GM23338 (cell line): ENCODE measurements around the gene GRM8. TPM values are rescaled to one million over a fixed set of nuclear protein-coding genes. Genes with fewer than 3 reads are reported as not detected.

Experiments
- ATAC-seq: fragments of 200-7000 bp; cut with Tn5 transposase; 3 replicates; pipeline ENCODE4 v1.9.1; 2020
- DNase-seq: peaks from one replicate; pipeline ENCODE4 v3.0.0-alpha.2; 2015; ENCODE audit warnings: low spot score
- H2AFZ ChIP-seq: fragments of 200-600 bp; sonication (generic); 2 replicates; pipeline ENCODE4 v1.8.0; 2016; ENCODE audit warnings: antibody characterized with exemption, mild to moderate bottlenecking, moderate library complexity
- H3F3A ChIP-seq: fragments of 200-600 bp; sonication (generic); replicated peaks from 2 replicates; pipeline ENCODE4 v1.8.0; 2017; ENCODE audit warnings: antibody characterized with exemption, mixed run types, low read depth
- H3K27ac ChIP-seq: fragments of 200-600 bp; sonication (generic); 2 replicates; pipeline ENCODE4 v1.6.1; 2016; ENCODE audit warnings: low read depth
- H3K27me3 ChIP-seq: fragments of 200-600 bp; sonication (generic); 2 replicates; pipeline ENCODE4 v1.8.0; 2016; ENCODE audit warnings: mild to moderate bottlenecking, mixed run types, moderate library complexity; ENCODE audit not compliant: insufficient read depth
- H3K36me3 ChIP-seq: fragments of 200-600 bp; sonication (generic); 2 replicates; pipeline ENCODE4 v1.8.0; 2016; ENCODE audit warnings: mild to moderate bottlenecking; ENCODE audit not compliant: insufficient read depth
- H3K4me1 ChIP-seq: fragments of 200-600 bp; sonication (generic); 2 replicates; pipeline ENCODE4 v1.8.0; 2016; ENCODE audit warnings: mild to moderate bottlenecking, moderate library complexity; ENCODE audit not compliant: insufficient read depth
- H3K4me2 ChIP-seq: fragments of 200-600 bp; sonication (generic); 2 replicates; pipeline ENCODE4 v1.7.1; 2017; ENCODE audit warnings: mixed run types
- H3K4me3 ChIP-seq: fragments of 200-600 bp; sonication (generic); 2 replicates; pipeline ENCODE4 v1.6.1; 2016; ENCODE audit warnings: mixed run types
- H3K79me2 ChIP-seq: fragments of 200-600 bp; sonication (generic); replicated peaks from 2 replicates; pipeline ENCODE4 v1.8.0; 2017; ENCODE audit warnings: mild to moderate bottlenecking; ENCODE audit not compliant: insufficient read depth
- H3K9me2 ChIP-seq: fragments of 200-600 bp; sonication (generic); 2 replicates; pipeline ENCODE4 v1.8.0; 2017; ENCODE audit not compliant: insufficient read depth
- H4K20me1 ChIP-seq: fragments of 200-600 bp; sonication (generic); replicated peaks from 2 replicates; pipeline ENCODE4 v1.8.0; 2017; ENCODE audit warnings: mild to moderate bottlenecking; ENCODE audit not compliant: insufficient read depth
- H3K27ac Mint-ChIP-seq: 2 replicates; pipeline ENCODE4 v1.8.0; 2020; ENCODE audit warnings: inconsistent platforms, mild to moderate bottlenecking, moderate library complexity, mixed read lengths
- H3K27me3 Mint-ChIP-seq: 3 replicates; pipeline ENCODE4 v1.8.0; 2022; ENCODE audit warnings: low read depth, mild to moderate bottlenecking, moderate library complexity, mixed read lengths, inconsistent platforms; ENCODE audit not compliant: insufficient read depth, poor library complexity
- H3K36me3 Mint-ChIP-seq: 3 replicates; pipeline ENCODE4 v1.8.0; 2021; ENCODE audit warnings: low read depth, mild to moderate bottlenecking, inconsistent platforms, moderate library complexity, mixed read lengths
- H3K4me1 Mint-ChIP-seq: 3 replicates; pipeline ENCODE4 v1.8.0; 2020; ENCODE audit warnings: mild to moderate bottlenecking, inconsistent platforms, mixed read lengths
- H3K4me3 Mint-ChIP-seq: 3 replicates; pipeline ENCODE4 v1.8.0; 2021; ENCODE audit warnings: moderate library complexity, mild to moderate bottlenecking, inconsistent platforms, mixed read lengths
- H3K9me3 Mint-ChIP-seq: 3 replicates; pipeline ENCODE4 v1.8.0; 2020; ENCODE audit warnings: moderate library complexity, mild to moderate bottlenecking, inconsistent platforms, mixed read lengths
- CREB1 ChIP-seq: fragments of 250-450 bp; sonication (Bioruptor Pico); IDR thresholded peaks from 2 replicates; pipeline ENCODE4 v1.5.0; 2020; ENCODE audit warnings: low read depth, mild to moderate bottlenecking, moderate library complexity
- CTCF ChIP-seq, 2 experiments: fragments of 200-600 bp in 1 of 2; sonication (generic) in 1 of 2; conservative IDR thresholded peaks; 2 replicates each; pipeline versions ENCODE4 v1.5.1 to v1.6.1; 2016 to 2017; ENCODE audit warnings: antibody characterized with exemption in 2 of 2, low read depth in 2 of 2, mild to moderate bottlenecking in 2 of 2, moderate library complexity in 1 of 2
- NANOG ChIP-seq: IDR thresholded peaks from 2 replicates; pipeline ENCODE4 v1.6.1; 2016; ENCODE audit warnings: antibody characterized with exemption, borderline replicate concordance
- STAT1 ChIP-seq: IDR thresholded peaks from one replicate; pipeline ENCODE4 v1.6.1; 2016; ENCODE audit warnings: antibody characterized with exemption; ENCODE audit not compliant: unreplicated experiment
- ZNF331 ChIP-seq: fragments of 250-450 bp; sonication (Bioruptor Pico); IDR thresholded peaks from 2 replicates; pipeline ENCODE4 v1.5.0; 2020; ENCODE audit warnings: low read depth, mild to moderate bottlenecking, moderate library complexity
- polyA plus RNA-seq: library from polyadenylated mRNA; unstranded; fragments of >200 nt; fragmentation: Nextera tagmentation; extraction: Ambion mirVana; gene quantifications from 2 replicates; pipeline ENCODE4 v1.2.1, GENCODE V29; 2016
- total RNA-seq: library from RNA; depleted of rRNA; stranded (reverse); fragments of >200 nt; shearing (Covaris generic); gene quantifications from 2 replicates; pipeline ENCODE4 v1.2.3, GENCODE V29; 2014
- TF ChIP-seq, protein P1 (sequence below): fragments of 250-450 bp; sonication (Bioruptor Pico); IDR thresholded peaks from 2 replicates; pipeline ENCODE4 v1.5.0; 2020; ENCODE audit warnings: mild to moderate bottlenecking, moderate library complexity

GRM8 gene
- total and polyA plus RNA-seq, 2 experiments from 2014 or later: 1.9 to 6.6 TPM

- no peak overlapping the region for H2AFZ ChIP-seq
- no peak for DNase-seq
- H3K79me2 ChIP-seq: no peaks in the 10 kb centered on the region
- Mint-ChIP-seq H3K4me3 (no peak overlapping the region), H3K4me1 (peaks cover 7% of the 10 kb centered on the region), H3K9me3 (no peaks in the 10 kb centered on the region), H3K27me3 (no peaks in the 10 kb centered on the region), H3K27ac (no peak overlapping the region), H3K36me3 (no peaks in the 10 kb centered on the region)
- 0 out of 2 replicates have a peak, but pooled peaks cover 3% of the 10 kb centered on the region for H3K9me2 ChIP-seq
- no peak overlapping the region for H3K4me3 ChIP-seq
- no peak for TF ChIP-seq ZNF331
- TF ChIP-seq, protein P1, sequence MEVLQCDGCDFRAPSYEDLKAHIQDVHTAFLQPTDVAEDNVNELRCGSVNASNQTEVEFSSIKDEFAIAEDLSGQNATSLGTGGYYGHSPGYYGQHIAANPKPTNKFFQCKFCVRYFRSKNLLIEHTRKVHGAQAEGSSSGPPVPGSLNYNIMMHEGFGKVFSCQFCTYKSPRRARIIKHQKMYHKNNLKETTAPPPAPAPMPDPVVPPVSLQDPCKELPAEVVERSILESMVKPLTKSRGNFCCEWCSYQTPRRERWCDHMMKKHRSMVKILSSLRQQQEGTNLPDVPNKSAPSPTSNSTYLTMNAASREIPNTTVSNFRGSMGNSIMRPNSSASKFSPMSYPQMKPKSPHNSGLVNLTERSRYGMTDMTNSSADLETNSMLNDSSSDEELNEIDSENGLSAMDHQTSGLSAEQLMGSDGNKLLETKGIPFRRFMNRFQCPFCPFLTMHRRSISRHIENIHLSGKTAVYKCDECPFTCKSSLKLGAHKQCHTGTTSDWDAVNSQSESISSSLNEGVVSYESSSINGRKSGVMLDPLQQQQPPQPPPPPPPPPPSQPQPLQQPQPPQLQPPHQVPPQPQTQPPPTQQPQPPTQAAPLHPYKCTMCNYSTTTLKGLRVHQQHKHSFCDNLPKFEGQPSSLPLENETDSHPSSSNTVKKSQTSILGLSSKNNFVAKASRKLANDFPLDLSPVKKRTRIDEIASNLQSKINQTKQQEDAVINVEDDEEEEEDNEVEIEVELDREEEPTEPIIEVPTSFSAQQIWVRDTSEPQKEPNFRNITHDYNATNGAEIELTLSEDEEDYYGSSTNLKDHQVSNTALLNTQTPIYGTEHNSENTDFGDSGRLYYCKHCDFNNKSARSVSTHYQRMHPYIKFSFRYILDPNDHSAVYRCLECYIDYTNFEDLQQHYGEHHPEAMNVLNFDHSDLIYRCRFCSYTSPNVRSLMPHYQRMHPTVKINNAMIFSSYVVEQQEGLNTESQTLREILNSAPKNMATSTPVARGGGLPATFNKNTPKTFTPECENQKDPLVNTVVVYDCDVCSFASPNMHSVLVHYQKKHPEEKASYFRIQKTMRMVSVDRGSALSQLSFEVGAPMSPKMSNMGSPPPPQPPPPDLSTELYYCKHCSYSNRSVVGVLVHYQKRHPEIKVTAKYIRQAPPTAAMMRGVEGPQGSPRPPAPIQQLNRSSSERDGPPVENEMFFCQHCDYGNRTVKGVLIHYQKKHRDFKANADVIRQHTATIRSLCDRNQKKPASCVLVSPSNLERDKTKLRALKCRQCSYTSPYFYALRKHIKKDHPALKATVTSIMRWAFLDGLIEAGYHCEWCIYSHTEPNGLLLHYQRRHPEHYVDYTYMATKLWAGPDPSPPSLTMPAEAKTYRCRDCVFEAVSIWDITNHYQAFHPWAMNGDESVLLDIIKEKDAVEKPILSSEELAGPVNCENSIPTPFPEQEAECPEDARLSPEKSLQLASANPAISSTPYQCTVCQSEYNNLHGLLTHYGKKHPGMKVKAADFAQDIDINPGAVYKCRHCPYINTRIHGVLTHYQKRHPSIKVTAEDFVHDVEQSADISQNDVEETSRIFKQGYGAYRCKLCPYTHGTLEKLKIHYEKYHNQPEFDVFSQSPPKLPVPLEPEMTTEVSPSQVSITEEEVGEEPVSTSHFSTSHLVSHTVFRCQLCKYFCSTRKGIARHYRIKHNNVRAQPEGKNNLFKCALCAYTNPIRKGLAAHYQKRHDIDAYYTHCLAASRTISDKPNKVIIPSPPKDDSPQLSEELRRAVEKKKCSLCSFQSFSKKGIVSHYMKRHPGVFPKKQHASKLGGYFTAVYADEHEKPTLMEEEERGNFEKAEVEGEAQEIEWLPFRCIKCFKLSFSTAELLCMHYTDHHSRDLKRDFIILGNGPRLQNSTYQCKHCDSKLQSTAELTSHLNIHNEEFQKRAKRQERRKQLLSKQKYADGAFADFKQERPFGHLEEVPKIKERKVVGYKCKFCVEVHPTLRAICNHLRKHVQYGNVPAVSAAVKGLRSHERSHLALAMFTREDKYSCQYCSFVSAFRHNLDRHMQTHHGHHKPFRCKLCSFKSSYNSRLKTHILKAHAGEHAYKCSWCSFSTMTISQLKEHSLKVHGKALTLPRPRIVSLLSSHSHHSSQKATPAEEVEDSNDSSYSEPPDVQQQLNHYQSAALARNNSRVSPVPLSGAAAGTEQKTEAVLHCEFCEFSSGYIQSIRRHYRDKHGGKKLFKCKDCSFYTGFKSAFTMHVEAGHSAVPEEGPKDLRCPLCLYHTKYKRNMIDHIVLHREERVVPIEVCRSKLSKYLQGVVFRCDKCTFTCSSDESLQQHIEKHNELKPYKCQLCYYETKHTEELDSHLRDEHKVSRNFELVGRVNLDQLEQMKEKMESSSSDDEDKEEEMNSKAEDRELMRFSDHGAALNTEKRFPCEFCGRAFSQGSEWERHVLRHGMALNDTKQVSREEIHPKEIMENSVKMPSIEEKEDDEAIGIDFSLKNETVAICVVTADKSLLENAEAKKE (CRISPR knock-in tag): no peak
- no peak for TF ChIP-seq STAT1
- no peak for TF ChIP-seq NANOG
- TF ChIP-seq CREB1 (CRISPR knock-in tag): no peak
- TF ChIP-seq CTCF (conservative IDR thresholded peaks at IDR 0.05; ENCODE audit: low read depth in 2 of 2): no peak
- ATAC-seq: no peak
- no peak overlapping the region for H3K4me2 ChIP-seq
- H3K36me3 ChIP-seq: no peaks in the 10 kb centered on the region
- no peaks in the 10 kb centered on the region for H3K27me3 ChIP-seq
- no peaks in the 10 kb centered on the region for H3F3A ChIP-seq
- H4K20me1 ChIP-seq: no peaks in the 10 kb centered on the region
- H3K4me1 ChIP-seq: no peaks in the 10 kb centered on the region
- H3K27ac ChIP-seq: no peak overlapping the region
Observed at GRCh38 chr7:126493801-126494200, 758.9 kb downstream of the GRM8 start.
